B cell (primary cell): ENCODE results near the gene MUC3A. TPM values are rescaled to one million over a fixed set of nuclear protein-coding genes. Genes with fewer than 3 reads are reported as not detected.
"Not testable (repeated sequence)": the region's sequence is repeated elsewhere in the genome, so short reads cannot be mapped to it uniquely, and the experiment has no call there.

Source experiments
- ATAC-seq: fragments of 200-7000 bp; cut with Tn5 transposase; one replicate; pipeline ENCODE4 v1.10.0; 2021; ENCODE audit warnings: low read depth, mild to moderate bottlenecking, moderate number of reproducible peaks, moderate library complexity
- CTCF ChIA-PET: fragments of 350-600 bp; sonication (Branson Sonifier 250); formaldehyde crosslinking; loops from one replicate; lab custom pipeline; 2021; ENCODE audit warnings: antibody characterized with exemption, inconsistent platforms; lab: Charles Lee
- POLR2A ChIA-PET: fragments of 350-600 bp; sonication (Branson Sonifier 250); formaldehyde crosslinking; loops from one replicate; lab custom pipeline; 2021; ENCODE audit warnings: antibody characterized with exemption; lab: Charles Lee
- DNase-seq: peaks from one replicate; pipeline ENCODE4 v3.0.0; 2013
- H2AFZ ChIP-seq: 2 replicates; pipeline ENCODE4 v1.6.1; 2012; ENCODE audit warnings: mild to moderate bottlenecking, low read depth, low read length; ENCODE audit not compliant: insufficient read depth, poor library complexity, severe bottlenecking
- H3K27ac ChIP-seq, 2 donors: 1 replicate in 1 of 2; 2 replicates in 1 of 2; pipeline ENCODE4 v1.5.1; 2012 to 2013; ENCODE audit warnings: low read length in 2 of 2, mild to moderate bottlenecking in 2 of 2, moderate library complexity in 1 of 2
- H3K27me3 ChIP-seq, 4 experiments: fragments of 200-600 bp in 1 of 4; sonication (generic) in 1 of 4; replicated peaks in 1 of 4; 1 replicate in 2 of 4; 2 replicates in 2 of 4; pipeline versions ENCODE4 v1.6.1 to v1.7.0; 2013 to 2016; ENCODE audit warnings: low read length in 3 of 4, mild to moderate bottlenecking in 2 of 4, mixed read lengths in 1 of 4, moderate library complexity in 1 of 4; ENCODE audit not compliant: insufficient read depth in 4 of 4, control insufficient read depth in 3 of 4; ENCODE audit errors: control extremely low read depth in 1 of 4
- H3K36me3 ChIP-seq, 2 experiments: replicated peaks in 1 of 2; 1 replicate in 1 of 2; 2 replicates in 1 of 2; pipeline versions ENCODE4 v1.6.1 to v1.7.1; 2013; ENCODE audit warnings: low read length in 1 of 2; ENCODE audit not compliant: insufficient read depth in 2 of 2, control insufficient read depth in 1 of 2; ENCODE audit errors: control extremely low read depth in 1 of 2, extremely low read depth in 1 of 2
- H3K4me1 ChIP-seq, 2 donors: fragments of 200-600 bp in 1 of 2; sonication (generic) in 1 of 2; 1 replicate in 1 of 2; 2 replicates in 1 of 2; pipeline versions ENCODE4 v1.5.1 to v1.6.1; 2013 to 2017; ENCODE audit warnings: low read length in 2 of 2; ENCODE audit not compliant: control insufficient read depth in 2 of 2, insufficient read depth in 2 of 2
- H3K4me2 ChIP-seq: replicated peaks from 2 replicates; pipeline ENCODE3; 2012; ENCODE audit warnings: mild to moderate bottlenecking, low read depth, low read length; ENCODE audit not compliant: poor library complexity, severe bottlenecking
- H3K4me3 ChIP-seq, 5 experiments: fragments of 200-600 bp in 1 of 5; sonication (generic) in 1 of 5; 1 replicate in 3 of 5; 2 replicates in 2 of 5; pipeline versions ENCODE4 v1.5.1 to v1.7.0; 2011 to 2016; ENCODE audit warnings: low read length in 4 of 5, mild to moderate bottlenecking in 4 of 5, low read depth in 2 of 5, control low read depth in 1 of 5, moderate library complexity in 1 of 5; ENCODE audit not compliant: insufficient read depth in 1 of 5; ENCODE audit errors: control extremely low read depth in 1 of 5, extremely low read depth in 1 of 5
- H3K79me2 ChIP-seq: fragments of 200-600 bp; sonication (generic); one replicate; pipeline ENCODE4 v1.6.0; 2016; ENCODE audit warnings: low read length; ENCODE audit not compliant: control insufficient read depth, insufficient read depth
- H3K9ac ChIP-seq: fragments of 200-600 bp; sonication (generic); 2 replicates; pipeline ENCODE4 v1.6.1; 2017; ENCODE audit warnings: mild to moderate bottlenecking, low read length, moderate library complexity
- H3K9me3 ChIP-seq, 3 donors: one replicate each; pipeline versions ENCODE4 v1.6.1 to v1.7.1; 2013; ENCODE audit warnings: low read length in 2 of 3; ENCODE audit not compliant: control insufficient read depth in 2 of 3, insufficient read depth in 1 of 3; ENCODE audit errors: control extremely low read depth in 1 of 3
- H4K20me1 ChIP-seq: 2 replicates; pipeline ENCODE4 v1.6.0; 2012; ENCODE audit warnings: mild to moderate bottlenecking, low read length; ENCODE audit not compliant: insufficient read depth, control insufficient read depth, poor library complexity, severe bottlenecking
- H3K27ac Mint-ChIP-seq: one replicate; pipeline ENCODE4 v1.8.0; 2021; ENCODE audit warnings: mixed read lengths
- H3K27me3 Mint-ChIP-seq: one replicate; pipeline ENCODE4 v1.8.0; 2021; ENCODE audit warnings: mixed read lengths
- H3K4me1 Mint-ChIP-seq: one replicate; pipeline ENCODE4 v1.8.0; 2021; ENCODE audit warnings: mixed read lengths
- H3K4me3 Mint-ChIP-seq: one replicate; pipeline ENCODE4 v1.8.0; 2021; ENCODE audit warnings: mixed read lengths
- H3K9me3 Mint-ChIP-seq: one replicate; pipeline ENCODE4 v1.8.0; 2022; ENCODE audit warnings: mixed read lengths; ENCODE audit not compliant: insufficient read depth
- EZH2 ChIP-seq: IDR thresholded peaks from 2 replicates; pipeline ENCODE4 v1.6.1; 2012; ENCODE audit warnings: borderline replicate concordance, low read depth, mild to moderate bottlenecking, moderate library complexity, low read length; ENCODE audit not compliant: insufficient read depth, poor library complexity, severe bottlenecking
- WGBS: methylation state at CpG from one replicate; pipeline ENCODE4 v1.1.5; 2013; ENCODE audit warnings: missing lambda C conversion rate; ENCODE audit not compliant: insufficient coverage; 5-methylcytosine and 5-hydroxymethylcytosine counted together
- intact Hi-C: fragments of 100-400 bp; cut with micrococcal nuclease; formaldehyde crosslinking; loops from one replicate; pipeline ENCODE4 v1.10.0; 2022
- polyA plus RNA-seq: library from polyadenylated mRNA; depleted of rRNA; stranded (reverse); fragments of >200 nt; gene quantifications from 2 replicates; pipeline ENCODE4 v1.2.3, GENCODE V29; 2012
- total RNA-seq, 2 donors: library from RNA; stranded (reverse); fragments of 120-200 nt in 1 of 2; gene quantifications; 1 replicate in 1 of 2; 2 replicates in 1 of 2; pipeline versions ENCODE4 v1.2.3 to v1.2.4, GENCODE V29; 2013 to 2022
- TF ChIP-seq, protein P1 (sequence below): fragments of 200-600 bp; IDR thresholded peaks from one replicate; pipeline ENCODE4 v1.8.0; 2022; ENCODE audit warnings: antibody characterized with exemption, mild to moderate bottlenecking

MUC3A gene
- total and polyA plus RNA-seq, 2 donors (not counting 1 experiment from before 2014, with no cell fraction given): not detected

DNA sequence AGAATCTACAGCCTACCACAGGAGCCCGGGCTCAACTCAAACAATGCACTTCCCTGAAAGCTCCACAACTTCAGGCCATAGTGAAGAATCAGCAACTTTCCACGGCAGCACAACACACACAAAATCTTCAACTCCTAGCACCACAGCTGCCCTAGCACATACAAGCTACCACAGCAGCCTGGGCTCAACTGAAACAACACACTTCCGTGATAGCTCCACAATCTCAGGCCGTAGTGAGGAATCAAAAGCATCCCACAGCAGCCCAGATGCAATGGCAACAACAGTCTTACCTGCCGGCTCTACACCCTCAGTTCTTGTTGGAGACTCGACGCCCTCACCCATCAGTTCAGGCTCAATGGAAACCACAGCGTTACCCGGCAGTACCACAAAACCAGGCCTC lies 42.3 kb downstream of the MUC3A start:
- Histone ChIP-seq H3K36me3 (no peaks in the 10 kb centered on the region), H3K4me3 (no peak overlapping the region), H4K20me1 (no peaks in the 10 kb centered on the region), H3K9ac (no peak overlapping the region), H3K27ac (no peak overlapping the region), H3K27me3 (no peaks in the 10 kb centered on the region), H2AFZ (no peak overlapping the region), H3K4me1 (no peaks in the 10 kb centered on the region), H3K79me2 (no peaks in the 10 kb centered on the region), H3K4me2 (no peak overlapping the region), H3K9me3 (peaks cover 0 to 7% (median 0%) of the 10 kb centered on the region in 3 donors)
- DNase-seq (no peak), ATAC-seq (no peak)
- TF ChIP-seq, protein P1, sequence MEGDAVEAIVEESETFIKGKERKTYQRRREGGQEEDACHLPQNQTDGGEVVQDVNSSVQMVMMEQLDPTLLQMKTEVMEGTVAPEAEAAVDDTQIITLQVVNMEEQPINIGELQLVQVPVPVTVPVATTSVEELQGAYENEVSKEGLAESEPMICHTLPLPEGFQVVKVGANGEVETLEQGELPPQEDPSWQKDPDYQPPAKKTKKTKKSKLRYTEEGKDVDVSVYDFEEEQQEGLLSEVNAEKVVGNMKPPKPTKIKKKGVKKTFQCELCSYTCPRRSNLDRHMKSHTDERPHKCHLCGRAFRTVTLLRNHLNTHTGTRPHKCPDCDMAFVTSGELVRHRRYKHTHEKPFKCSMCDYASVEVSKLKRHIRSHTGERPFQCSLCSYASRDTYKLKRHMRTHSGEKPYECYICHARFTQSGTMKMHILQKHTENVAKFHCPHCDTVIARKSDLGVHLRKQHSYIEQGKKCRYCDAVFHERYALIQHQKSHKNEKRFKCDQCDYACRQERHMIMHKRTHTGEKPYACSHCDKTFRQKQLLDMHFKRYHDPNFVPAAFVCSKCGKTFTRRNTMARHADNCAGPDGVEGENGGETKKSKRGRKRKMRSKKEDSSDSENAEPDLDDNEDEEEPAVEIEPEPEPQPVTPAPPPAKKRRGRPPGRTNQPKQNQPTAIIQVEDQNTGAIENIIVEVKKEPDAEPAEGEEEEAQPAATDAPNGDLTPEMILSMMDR: no peak
- no peak for TF ChIP-seq EZH2
- Mint-ChIP-seq H3K9me3 (no peaks in the 10 kb centered on the region), H3K27me3 (peaks cover 2% of the 10 kb centered on the region), H3K27ac (no peak overlapping the region), H3K4me3 (no peak overlapping the region), H3K4me1 (no peaks in the 10 kb centered on the region)
- 97% methylated on average over 9 of the region's 9 CpGs for WGBS
- POLR2A ChIA-PET: no interaction called here
- intact Hi-C loops: no loop called here
- CTCF ChIA-PET: no interaction called here

DNA sequence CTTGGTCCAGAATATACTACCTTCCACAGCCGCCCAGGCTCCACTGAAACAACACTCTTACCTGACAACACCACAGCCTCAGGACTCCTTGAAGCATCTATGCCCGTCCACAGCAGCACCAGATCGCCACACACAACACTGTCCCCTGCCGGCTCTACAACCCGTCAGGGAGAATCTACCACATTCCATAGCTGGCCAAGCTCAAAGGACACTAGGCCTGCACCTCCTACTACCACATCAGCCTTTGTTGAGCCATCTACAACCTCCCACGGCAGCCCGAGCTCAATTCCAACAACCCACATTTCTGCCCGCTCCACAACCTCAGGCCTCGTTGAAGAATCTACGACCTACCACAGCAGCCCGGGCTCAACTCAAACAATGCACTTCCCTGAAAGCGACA lies 42.9 kb downstream of the MUC3A start:
- H4K20me1 ChIP-seq, H3K27ac ChIP-seq, H3K4me1 Mint-ChIP-seq, H3K27me3 ChIP-seq, POLR2A ChIA-PET, intact Hi-C loops, DNase-seq, H3K4me1 ChIP-seq, H3K27me3 Mint-ChIP-seq, H3K9me3 Mint-ChIP-seq, H3K36me3 ChIP-seq, H3K27ac Mint-ChIP-seq, H3K4me3 ChIP-seq, H3K4me2 ChIP-seq, H3K4me3 Mint-ChIP-seq, H3K79me2 ChIP-seq, CTCF ChIA-PET, H3K9ac ChIP-seq, ATAC-seq, H2AFZ ChIP-seq, H3K9me3 ChIP-seq: not testable (repeated sequence)
- WGBS: 83% methylated on average over 5 of the region's 12 CpGs

DNA sequence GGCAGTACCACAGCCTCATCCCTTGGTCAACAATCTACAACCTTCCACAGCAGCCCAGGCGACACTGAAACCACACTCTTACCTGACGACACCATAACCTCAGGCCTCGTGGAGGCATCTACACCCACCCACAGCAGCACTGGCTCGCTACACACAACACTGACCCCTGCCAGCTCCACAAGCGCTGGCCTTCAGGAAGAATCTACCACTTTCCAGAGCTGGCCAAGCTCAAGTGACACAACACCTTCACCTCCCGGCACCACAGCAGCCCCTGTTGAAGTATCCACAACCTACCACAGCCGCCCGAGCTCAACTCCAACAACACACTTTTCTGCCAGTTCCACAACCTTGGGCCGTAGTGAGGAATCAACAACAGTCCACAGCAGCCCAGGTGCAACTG lies 45.3 kb downstream of the MUC3A start:
- POLR2A ChIA-PET, H3K9me3 ChIP-seq, H3K4me1 ChIP-seq, H3K4me3 Mint-ChIP-seq, H3K4me2 ChIP-seq, H3K79me2 ChIP-seq, H3K9ac ChIP-seq, H2AFZ ChIP-seq, H3K4me1 Mint-ChIP-seq, H3K9me3 Mint-ChIP-seq, H3K27ac Mint-ChIP-seq, H3K4me3 ChIP-seq, H3K27me3 ChIP-seq, DNase-seq, CTCF ChIA-PET, ATAC-seq, H3K27ac ChIP-seq, H3K36me3 ChIP-seq, H4K20me1 ChIP-seq, intact Hi-C loops, H3K27me3 Mint-ChIP-seq: not testable (repeated sequence)
- no CpG with 5 or more reads among the region's 9 CpGs for WGBS
